WTC11 (cell line): Measurements from ENCODE around the gene HS3ST4.

ENCODE experiments used
- CTCF ChIP-seq: fragments of 200-600 bp; IDR thresholded peaks from 2 replicates; pipeline ENCODE4 v1.8.0; 2022; ENCODE audit warnings: antibody characterized with exemption
- E2F1 ChIP-seq: sonication (generic); formaldehyde crosslinking; IDR thresholded peaks from 2 replicates; pipeline ENCODE4 v1.8.0; 2022; ENCODE audit warnings: mild to moderate bottlenecking, missing genetic modification reagents
- ELF4 ChIP-seq: sonication (generic); formaldehyde crosslinking; IDR thresholded peaks from 2 replicates; pipeline ENCODE4 v1.8.1; 2022; ENCODE audit warnings: low read depth, mild to moderate bottlenecking, moderate library complexity, missing genetic modification reagents
- ETV6 ChIP-seq: sonication (generic); formaldehyde crosslinking; IDR thresholded peaks from 2 replicates; pipeline ENCODE4 v1.8.1; 2022; ENCODE audit warnings: mild to moderate bottlenecking, missing genetic modification reagents
- NR1H2 ChIP-seq: sonication (generic); formaldehyde crosslinking; IDR thresholded peaks from 2 replicates; pipeline ENCODE4 v1.9.0; 2021; ENCODE audit warnings: mild to moderate bottlenecking, moderate library complexity, missing genetic modification reagents
- TF ChIP-seq, protein P1 (sequence below): sonication (generic); formaldehyde crosslinking; conservative IDR thresholded peaks from 2 replicates; pipeline ENCODE4 v1.8.1; 2022; ENCODE audit warnings: mild to moderate bottlenecking, missing genetic modification reagents
- TF ChIP-seq, protein P2 (sequence below): sonication (generic); formaldehyde crosslinking; IDR thresholded peaks from 2 replicates; pipeline ENCODE4 v1.8.0; 2022; ENCODE audit warnings: mild to moderate bottlenecking, missing genetic modification reagents

GRCh38 chr16:25914357-25914962, 222.7 kb downstream of the HS3ST4 start:
- TF ChIP-seq E2F1 (CRISPR knock-in tag): no peak
- TF ChIP-seq ETV6: no peak
- TF ChIP-seq ELF4: no peak
- no peak for TF ChIP-seq NR1H2 (CRISPR knock-in tag)
- TF ChIP-seq, protein P1, sequence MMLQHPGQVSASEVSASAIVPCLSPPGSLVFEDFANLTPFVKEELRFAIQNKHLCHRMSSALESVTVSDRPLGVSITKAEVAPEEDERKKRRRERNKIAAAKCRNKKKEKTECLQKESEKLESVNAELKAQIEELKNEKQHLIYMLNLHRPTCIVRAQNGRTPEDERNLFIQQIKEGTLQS: no peak
- TF ChIP-seq, protein P2, sequence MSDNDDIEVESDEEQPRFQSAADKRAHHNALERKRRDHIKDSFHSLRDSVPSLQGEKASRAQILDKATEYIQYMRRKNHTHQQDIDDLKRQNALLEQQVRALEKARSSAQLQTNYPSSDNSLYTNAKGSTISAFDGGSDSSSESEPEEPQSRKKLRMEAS (CRISPR knock-in tag): no peak
- TF ChIP-seq CTCF: no peak
